NAMALWA (cell line): ENCODE results near the gene ZNF784.

ENCODE experiments used
- DNase-seq: peaks from one replicate; pipeline ENCODE4 v3.0.0-alpha.2; 2015; ENCODE audit warnings: low spot score

Gene ZNF784

GRCh38 chr19:55602104-55603001 lies 22.0 kb downstream of the ZNF784 start:
- DNase-seq, result no peak

GRCh38 chr19:55601084-55601483 lies 23.3 kb downstream of the ZNF784 start:
- peak; percentile 43 for DNase-seq

- no peak for DNase-seq
Observed at GRCh38 chr19:55600662-55601028, 23.7 kb downstream of the ZNF784 start.

GRCh38 chr19:55599842-55600661 lies 24.3 kb downstream of the ZNF784 start, which contains the start of gene ZNF524:
Gene ZNF524 (plus strand): TSS chr19:55600288. CDS start chr19:55602113, 1,825 bp downstream.
- peak; percentile 94 for DNase-seq

- peak; percentile 97 for DNase-seq
Observed at GRCh38 chr19:55599468-55599841, 24.9 kb downstream of the ZNF784 start, which contains the start of gene FIZ1. Gene FIZ1 (minus strand): TSS chr19:55599517. CDS start chr19:55597865, 1,652 bp downstream.

- peak; percentile 98 for DNase-seq
Observed at GRCh38 chr19:55598719-55599467, 25.5 kb downstream of the ZNF784 start.

- no peak for DNase-seq
Observed at GRCh38 chr19:55598034-55598433, 26.3 kb downstream of the ZNF784 start.

GRCh38 chr19:55597501-55597921 lies 26.9 kb downstream of the ZNF784 start:
- DNase-seq, result no peak

GRCh38 chr19:55596304-55596703 lies 28.1 kb downstream of the ZNF784 start:
- no peak for DNase-seq

GRCh38 chr19:55594996-55595545 lies 29.3 kb downstream of the ZNF784 start:
- DNase-seq, result no peak

- DNase-seq, result no peak
Observed at GRCh38 chr19:55593096-55593772, 31.1 kb downstream of the ZNF784 start.

GRCh38 chr19:55592391-55593090 lies 31.8 kb downstream of the ZNF784 start:
- DNase-seq, result no peak

GRCh38 chr19:55591555-55591954 lies 32.8 kb downstream of the ZNF784 start:
- peak; percentile 28 for DNase-seq

- DNase-seq, result peak; percentile 84
Observed at GRCh38 chr19:55590617-55591016, 33.7 kb downstream of the ZNF784 start.

GRCh38 chr19:55590109-55590508 lies 34.3 kb downstream of the ZNF784 start:
- DNase-seq, result no peak

- DNase-seq, result no peak
Observed at GRCh38 chr19:55588738-55589137, 35.6 kb downstream of the ZNF784 start.

- peak; percentile 97 for DNase-seq
Observed at GRCh38 chr19:55586976-55587668, 37.2 kb downstream of the ZNF784 start.

- peak; percentile 68 for DNase-seq
Observed at GRCh38 chr19:55585658-55586339, 38.6 kb downstream of the ZNF784 start.

- no peak for DNase-seq
Observed at GRCh38 chr19:55584871-55585270, 39.5 kb downstream of the ZNF784 start.
